ENCODE measurements around the gene SLC25A24.

SLC25A24 gene

GRCh38 chr1:108097018-108097417 lies 103.1 kb downstream of the SLC25A24 start:
- no peak for DNase-seq (ENCODE audit: low read depth)
- TF ChIP-seq, protein P1, sequence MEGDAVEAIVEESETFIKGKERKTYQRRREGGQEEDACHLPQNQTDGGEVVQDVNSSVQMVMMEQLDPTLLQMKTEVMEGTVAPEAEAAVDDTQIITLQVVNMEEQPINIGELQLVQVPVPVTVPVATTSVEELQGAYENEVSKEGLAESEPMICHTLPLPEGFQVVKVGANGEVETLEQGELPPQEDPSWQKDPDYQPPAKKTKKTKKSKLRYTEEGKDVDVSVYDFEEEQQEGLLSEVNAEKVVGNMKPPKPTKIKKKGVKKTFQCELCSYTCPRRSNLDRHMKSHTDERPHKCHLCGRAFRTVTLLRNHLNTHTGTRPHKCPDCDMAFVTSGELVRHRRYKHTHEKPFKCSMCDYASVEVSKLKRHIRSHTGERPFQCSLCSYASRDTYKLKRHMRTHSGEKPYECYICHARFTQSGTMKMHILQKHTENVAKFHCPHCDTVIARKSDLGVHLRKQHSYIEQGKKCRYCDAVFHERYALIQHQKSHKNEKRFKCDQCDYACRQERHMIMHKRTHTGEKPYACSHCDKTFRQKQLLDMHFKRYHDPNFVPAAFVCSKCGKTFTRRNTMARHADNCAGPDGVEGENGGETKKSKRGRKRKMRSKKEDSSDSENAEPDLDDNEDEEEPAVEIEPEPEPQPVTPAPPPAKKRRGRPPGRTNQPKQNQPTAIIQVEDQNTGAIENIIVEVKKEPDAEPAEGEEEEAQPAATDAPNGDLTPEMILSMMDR (IDR thresholded peaks at IDR 0.05; ENCODE audit: low read length, missing control alignments) = no peak
- H3K4me3 ChIP-seq (replicated peaks; ENCODE audit: low read depth, low read length) = no peak overlapping the region

- TF ChIP-seq, protein P1 (IDR thresholded peaks at IDR 0.05; ENCODE audit: low read length, missing control alignments) = no peak
- H3K4me3 ChIP-seq (replicated peaks; ENCODE audit: low read depth, low read length) = no peak overlapping the region
- DNase-seq (ENCODE audit: low read depth) = no peak
These were observed 104.1 kb downstream of the SLC25A24 start for GRCh38 chr1:108096089-108096488.

- TF ChIP-seq, protein P1 (IDR thresholded peaks at IDR 0.05; ENCODE audit: low read length, missing control alignments) = no peak
- no peak for DNase-seq (ENCODE audit: low read depth)
- no peak overlapping the region for H3K4me3 ChIP-seq (replicated peaks; ENCODE audit: low read depth, low read length)
These were observed 110.7 kb downstream of the SLC25A24 start for GRCh38 chr1:108089477-108089876.

DNA sequence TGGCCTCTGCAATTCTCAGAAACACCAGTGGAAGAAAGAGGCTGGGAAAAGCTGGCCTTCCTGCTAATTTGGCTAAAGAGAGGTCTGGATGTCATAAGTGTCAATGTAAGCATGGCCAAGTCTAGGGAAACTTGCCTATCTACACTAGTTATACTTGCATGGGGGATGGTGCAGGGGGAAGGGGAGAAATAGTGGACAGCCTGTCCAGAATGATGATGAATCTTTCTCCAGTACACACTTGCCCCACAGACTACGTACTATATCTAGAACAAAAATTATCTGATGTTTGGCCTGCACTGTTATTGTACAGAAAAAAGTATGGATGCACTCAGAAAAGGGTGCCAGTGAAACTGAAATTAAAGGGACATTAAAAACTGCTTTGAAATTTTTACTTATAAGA lies 114.5 kb downstream of the SLC25A24 start:
- TF ChIP-seq, protein P1 (IDR thresholded peaks at IDR 0.05; ENCODE audit: low read length, missing control alignments) = no peak
- H3K4me3 ChIP-seq (replicated peaks; ENCODE audit: low read depth, low read length) = no peak overlapping the region
- no peak for DNase-seq (ENCODE audit: low read depth)

GRCh38 chr1:108084866-108085477 lies 115.2 kb downstream of the SLC25A24 start:
- TF ChIP-seq, protein P1 (IDR thresholded peaks at IDR 0.05; ENCODE audit: low read length, missing control alignments) = no peak
- DNase-seq (ENCODE audit: low read depth) = no peak
- no peak overlapping the region for H3K4me3 ChIP-seq (replicated peaks; ENCODE audit: low read depth, low read length)
